ENCODE data around the gene MYOF.
"Not testable (repeated sequence)": the region's sequence is repeated elsewhere in the genome, so short reads cannot be mapped to it uniquely, and the experiment has no call there.

MYOF gene

GRCh38 chr10:93300288-93300917 lies 181.7 kb downstream of the MYOF start:
- DNase-seq (ENCODE audit: low read depth in 2 of 2, low spot score in 1 of 2), result no peak

GRCh38 chr10:93299606-93300287 lies 182.4 kb downstream of the MYOF start:
- no peak for DNase-seq (ENCODE audit: low read depth in 2 of 2, low spot score in 1 of 2)

DNA sequence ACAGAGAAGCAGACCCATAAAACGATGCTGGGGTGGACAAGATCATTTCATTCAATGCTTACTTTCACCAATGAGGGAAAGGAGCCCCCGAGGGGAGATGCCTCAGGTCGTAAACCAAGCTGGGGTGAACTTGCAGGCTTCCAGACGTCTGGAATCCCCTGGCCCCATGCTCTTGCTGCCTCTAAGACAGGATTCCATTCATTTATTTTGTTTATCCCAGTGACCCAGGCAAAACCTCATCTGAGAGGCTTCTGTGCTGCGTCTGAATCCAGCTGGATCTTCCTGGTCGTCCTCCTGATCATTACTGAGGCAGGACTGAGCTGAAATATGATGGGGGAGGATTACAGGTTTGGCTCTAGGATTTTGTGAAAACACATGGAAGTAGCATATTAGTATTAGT lies 182.9 kb downstream of the MYOF start:
- no peak for DNase-seq (ENCODE audit: low read depth in 2 of 2, low spot score in 1 of 2)

- no peak for DNase-seq (ENCODE audit: low read depth in 2 of 2, low spot score in 1 of 2)
Measured at GRCh38 chr10:93296151-93296550, 186.0 kb downstream of the MYOF start.

DNA sequence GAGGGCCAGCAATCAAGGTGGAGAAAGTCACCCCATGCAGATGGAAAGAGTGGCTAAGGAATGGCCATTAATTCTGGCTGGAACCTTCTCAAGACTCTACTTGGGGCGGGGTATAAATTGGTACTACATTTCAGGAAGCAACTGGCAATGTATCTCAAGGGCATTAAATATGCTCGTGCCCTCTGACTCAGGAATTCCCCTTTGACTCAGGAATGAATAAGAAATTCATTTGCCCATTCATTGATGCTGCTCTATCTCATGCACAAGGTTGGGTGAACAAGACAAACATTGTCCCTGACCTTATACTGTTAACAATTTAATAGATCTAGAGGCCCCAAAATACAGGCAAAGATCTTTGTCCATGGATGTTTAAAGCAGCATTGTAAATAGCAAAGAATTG lies 188.1 kb downstream of the MYOF start:
- DNase-seq (ENCODE audit: low read depth in 2 of 2, low spot score in 1 of 2), result no peak

GRCh38 chr10:93290661-93291354 lies 191.3 kb downstream of the MYOF start:
- DNase-seq (ENCODE audit: low read depth in 2 of 2, low spot score in 1 of 2), result no peak

GRCh38 chr10:93288679-93289634 lies 193.2 kb downstream of the MYOF start:
- DNase-seq (ENCODE audit: low read depth in 2 of 2, low spot score in 1 of 2), result no peak

GRCh38 chr10:93287775-93288174 lies 194.4 kb downstream of the MYOF start:
- DNase-seq (ENCODE audit: low read depth in 2 of 2, low spot score in 1 of 2), result no peak

DNA sequence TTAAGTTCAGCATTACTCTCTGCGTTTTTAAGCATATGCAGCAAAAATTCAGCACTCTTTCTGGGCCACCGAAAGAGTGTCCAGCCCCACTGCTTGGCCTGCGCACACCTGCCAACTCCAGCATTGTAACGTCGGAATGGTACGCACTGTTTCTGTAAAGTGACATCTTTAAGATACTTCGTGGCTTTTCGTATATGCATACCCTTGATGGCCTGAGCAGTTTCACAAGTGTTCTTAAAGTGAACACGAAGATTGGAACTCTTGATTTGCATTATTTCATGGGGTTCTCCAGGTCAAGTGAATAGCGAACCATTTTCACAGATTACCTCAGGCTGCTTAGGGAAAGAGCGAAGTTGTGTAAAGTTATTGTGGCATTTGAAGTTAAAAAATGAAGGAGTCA lies 197.9 kb downstream of the MYOF start:
- not testable (repeated sequence) for DNase-seq (ENCODE audit: low read depth in 2 of 2, low spot score in 1 of 2)

- DNase-seq (ENCODE audit: low read depth in 2 of 2, low spot score in 1 of 2), result no peak
Measured at GRCh38 chr10:93281367-93281720, 200.8 kb downstream of the MYOF start.

DNA sequence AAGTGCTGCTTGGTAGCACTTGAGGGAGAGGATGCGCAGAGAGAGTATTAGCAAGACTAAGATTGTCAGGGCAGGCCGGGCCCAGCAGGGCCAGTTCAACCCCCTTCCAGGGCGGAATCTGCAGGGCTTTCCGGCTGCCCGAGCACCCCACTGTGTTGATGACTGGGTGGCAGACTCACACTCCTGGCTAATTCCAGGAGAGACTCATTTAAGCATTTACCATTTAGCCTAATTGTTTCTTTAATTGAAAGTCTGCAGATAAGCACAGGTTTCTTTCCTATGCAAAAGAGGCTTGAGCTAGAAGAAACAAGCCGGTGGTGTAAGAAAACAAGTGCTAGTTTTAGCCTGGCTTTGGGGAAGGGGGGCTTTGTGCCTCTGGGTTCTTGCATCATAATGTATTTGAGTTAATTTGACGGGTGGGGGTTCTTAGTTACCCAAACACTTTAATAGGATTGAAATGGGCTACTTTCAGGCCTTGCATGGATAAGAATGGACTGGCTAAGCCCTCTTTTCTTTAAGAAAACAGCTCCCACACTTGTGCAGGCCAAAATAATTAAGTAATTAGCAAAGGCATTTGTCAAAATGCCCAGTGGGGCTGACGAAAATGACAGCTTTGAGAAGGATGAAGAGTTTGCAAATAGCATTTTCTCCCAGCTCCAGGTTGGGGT lies 201.3 kb downstream of the MYOF start:
- no peak for DNase-seq (ENCODE audit: low read depth in 2 of 2, low spot score in 1 of 2)

DNA sequence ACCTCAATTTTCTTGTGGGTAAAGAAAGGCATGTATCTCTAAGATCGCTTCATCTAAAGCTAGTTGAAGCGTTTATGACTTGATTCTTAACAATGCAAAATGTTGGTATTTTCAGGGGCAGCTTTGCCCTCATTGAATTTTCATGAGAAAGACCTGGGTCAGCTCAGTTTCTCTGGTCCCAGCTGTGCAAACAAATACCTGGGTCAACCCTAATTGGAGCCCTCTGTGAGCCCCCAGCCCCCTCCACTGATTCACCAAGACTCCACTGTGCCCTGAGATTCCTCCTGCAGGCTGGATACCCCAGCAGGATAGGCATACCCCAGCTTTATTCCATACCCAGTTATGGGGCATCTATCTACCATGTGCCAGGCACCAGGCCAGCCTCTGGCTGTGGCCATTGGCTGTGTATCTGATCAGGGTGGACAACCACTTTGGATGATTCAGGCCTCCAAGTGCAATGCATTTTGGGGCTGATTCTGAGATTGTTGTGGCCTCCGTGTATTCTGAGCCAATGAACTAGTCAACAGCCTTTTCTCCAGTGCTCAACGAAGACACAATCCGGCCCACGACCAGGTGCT lies 201.9 kb downstream of the MYOF start:
- no peak for DNase-seq (ENCODE audit: low read depth in 2 of 2, low spot score in 1 of 2)

DNA sequence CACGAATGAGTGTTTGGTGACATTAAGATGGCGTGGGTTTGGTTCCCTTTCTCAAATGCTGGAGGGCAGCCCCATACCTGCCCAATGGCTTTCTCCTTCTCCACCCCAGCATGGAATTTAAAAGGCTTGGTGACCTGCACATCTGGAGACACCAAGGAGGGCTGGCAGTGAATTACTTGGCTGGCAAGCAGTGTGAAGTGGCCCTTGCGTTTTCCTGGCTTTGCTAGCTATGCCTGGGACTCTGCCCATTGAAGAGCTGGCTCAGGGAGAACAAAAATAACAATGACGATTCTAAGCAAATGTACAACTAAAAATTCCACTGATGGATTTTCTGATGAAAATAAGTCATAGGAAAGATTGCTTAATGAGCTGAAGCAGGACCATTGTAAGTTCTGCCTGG lies 204.8 kb downstream of the MYOF start:
- no peak for DNase-seq (ENCODE audit: low read depth in 2 of 2, low spot score in 1 of 2)

DNA sequence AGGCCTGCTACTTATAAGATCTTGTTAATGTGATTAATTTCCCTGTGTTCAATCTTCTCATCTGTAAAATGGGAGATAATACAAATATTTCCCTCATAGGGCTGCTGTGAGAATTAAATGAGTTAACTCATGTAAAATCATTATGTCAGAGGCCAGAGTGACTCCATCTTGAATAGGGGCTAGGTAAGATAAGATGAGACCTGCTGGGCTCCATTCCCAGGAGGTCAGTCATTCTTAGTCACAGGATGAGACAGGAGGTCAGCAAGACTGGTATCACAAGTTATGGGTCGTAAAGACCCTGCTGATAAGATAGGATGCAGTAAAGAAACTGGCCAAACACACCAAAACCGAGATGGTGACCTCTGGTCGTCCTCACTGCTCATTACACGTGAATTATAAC lies 207.7 kb downstream of the MYOF start:
- DNase-seq (ENCODE audit: low read depth in 2 of 2, low spot score in 1 of 2), result no peak

DNA sequence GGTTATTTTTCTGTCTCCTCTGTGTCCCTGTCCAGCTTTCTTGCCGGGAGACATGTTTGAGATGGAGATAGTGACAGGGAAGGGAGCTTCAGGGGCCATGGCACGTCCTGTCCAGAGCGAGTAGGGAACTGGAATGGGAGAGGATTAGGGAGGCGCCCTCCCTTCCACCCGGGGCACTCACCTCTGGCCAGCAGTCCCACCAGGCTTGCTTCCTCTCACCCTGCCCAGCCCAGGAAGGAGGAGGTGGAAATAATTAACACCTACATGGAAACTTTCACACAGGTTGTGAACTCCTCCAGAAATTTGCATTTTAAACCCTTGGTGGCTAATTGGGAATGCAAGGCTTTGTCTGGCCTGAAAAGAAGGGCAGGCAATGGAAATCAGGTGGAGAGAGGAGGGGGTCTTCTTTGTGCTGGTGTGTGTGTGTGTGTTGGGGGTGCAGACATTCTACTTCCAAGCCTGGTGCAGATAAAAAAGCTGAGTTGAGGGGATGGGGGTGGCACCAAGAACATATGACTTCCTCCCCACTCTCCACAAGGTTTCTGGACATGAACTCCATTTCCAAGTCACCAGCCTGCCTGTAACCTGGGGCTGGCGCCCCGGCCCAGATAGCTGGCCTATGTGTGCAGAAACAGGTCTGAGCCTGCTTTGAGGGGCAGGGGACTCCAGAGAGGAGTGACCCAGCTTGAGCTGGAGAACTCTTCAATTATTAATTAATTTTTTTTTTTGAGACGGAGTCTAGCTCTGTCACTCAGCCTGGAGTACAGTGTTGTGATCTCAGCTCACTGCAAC lies 209.1 kb downstream of the MYOF start:
- DNase-seq (ENCODE audit: low read depth in 2 of 2, low spot score in 1 of 2), result no peak

GRCh38 chr10:93271347-93271746 lies 210.8 kb downstream of the MYOF start:
- DNase-seq (ENCODE audit: low read depth in 2 of 2, low spot score in 1 of 2), result no peak

DNA sequence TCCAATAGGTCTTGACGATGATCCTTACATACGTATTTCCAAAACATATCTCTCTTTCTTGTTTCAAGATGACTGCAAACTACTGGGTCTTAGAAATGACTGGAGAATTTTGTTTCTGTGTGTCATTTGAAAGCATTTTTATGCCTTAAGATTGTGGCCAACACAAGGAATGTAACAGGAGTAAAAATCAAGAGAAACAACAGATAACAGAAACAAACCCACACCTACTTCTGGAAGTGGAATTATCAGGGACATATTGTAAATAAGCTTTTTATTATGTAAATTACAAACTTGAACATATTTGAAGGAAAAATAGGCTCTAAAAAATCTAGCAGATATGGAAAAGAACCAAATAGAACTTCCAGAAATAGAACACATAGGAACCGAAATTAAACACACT lies 212.9 kb downstream of the MYOF start:
- DNase-seq (ENCODE audit: low read depth in 2 of 2, low spot score in 1 of 2), result no peak

- DNase-seq (ENCODE audit: low read depth in 2 of 2, low spot score in 1 of 2), result no peak
Measured at GRCh38 chr10:93268021-93268420, 214.1 kb downstream of the MYOF start.

- no peak for DNase-seq (ENCODE audit: low read depth in 2 of 2, low spot score in 1 of 2)
Measured at GRCh38 chr10:93267521-93267920, 214.6 kb downstream of the MYOF start.

DNA sequence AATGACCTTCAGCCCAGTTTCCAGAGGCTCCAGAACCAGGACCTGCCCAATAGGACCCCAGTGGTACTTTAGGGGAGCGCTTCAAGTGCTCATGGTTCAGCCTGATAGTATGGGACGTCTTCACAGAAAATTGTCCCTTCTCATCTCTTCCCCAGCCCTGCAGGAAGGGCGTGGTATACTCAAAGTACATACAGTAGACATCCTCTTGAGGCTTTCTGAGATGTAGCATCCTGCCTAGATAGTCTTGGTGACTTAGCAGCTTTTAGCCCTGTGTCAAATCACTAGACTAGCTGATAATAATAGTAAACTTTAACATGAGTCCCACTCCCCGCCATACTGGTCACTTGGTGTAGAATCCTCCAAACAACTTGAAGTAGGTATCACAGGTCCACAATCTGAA lies 215.3 kb downstream of the MYOF start:
- no peak for DNase-seq (ENCODE audit: low read depth in 2 of 2, low spot score in 1 of 2)

Data from stimulated activated CD8-positive, alpha-beta memory T cell treated with anti-CD3 and anti-CD28 coated beads, Interleukin-4, amount 100 ng/mL, for 4 hours (primary cell).